Hypothalamus (tissue), 51 donors: ENCODE data around the gene NME4.

Source experiments
- DNase-seq, 51 donors: peaks; one replicate each; lab custom pipeline; 2025; lab: John Stamatoyannopoulos, UW

The NME4 gene

GRCh38 chr16:363110-363765 lies 33.8 kb upstream of the NME4 start:
- DNase-seq = no peak

- no peak for DNase-seq
These were observed 33.1 kb upstream of the NME4 start for GRCh38 chr16:363766-364490.

- DNase-seq = no peak
These were observed 32.2 kb upstream of the NME4 start for GRCh38 chr16:364595-365491.

- DNase-seq = no peak
These were observed 30.5 kb upstream of the NME4 start for GRCh38 chr16:366476-366875.

GRCh38 chr16:367333-367903 lies 29.6 kb upstream of the NME4 start:
- DNase-seq = no peak

- no peak for DNase-seq
These were observed 28.4 kb upstream of the NME4 start for GRCh38 chr16:368388-369158.

GRCh38 chr16:369275-369865 lies 27.6 kb upstream of the NME4 start:
- no peak for DNase-seq

GRCh38 chr16:369866-370436 lies 27.0 kb upstream of the NME4 start:
- DNase-seq = no peak

- peak; percentile 17 to 95 (median 83) for DNase-seq
These were observed 26.6 kb upstream of the NME4 start, which contains the start of gene MRPL28 for GRCh38 chr16:370443-370842. TSS of gene MRPL28 (minus strand) at chr16:370538. CDS start at chr16:370218, 320 bp downstream.

- no peak for DNase-seq
These were observed 26.0 kb upstream of the NME4 start for GRCh38 chr16:370979-371514.

GRCh38 chr16:371515-372301 lies 25.3 kb upstream of the NME4 start:
- no peak for DNase-seq

GRCh38 chr16:372302-372983 lies 24.6 kb upstream of the NME4 start:
- DNase-seq = no peak

- no peak for DNase-seq
These were observed 23.9 kb upstream of the NME4 start for GRCh38 chr16:373020-373598.

- no peak for DNase-seq
These were observed 23.0 kb upstream of the NME4 start for GRCh38 chr16:373848-374615.

GRCh38 chr16:374616-374926 lies 22.4 kb upstream of the NME4 start:
- no peak for DNase-seq

GRCh38 chr16:375212-375611 lies 21.8 kb upstream of the NME4 start:
- DNase-seq = no peak
